ENCODE results near the gene ABITRAM. TPM values are rescaled to one million over a fixed set of nuclear protein-coding genes. Genes with fewer than 3 reads are reported as not detected.

Gene ABITRAM
- total and polyA plus RNA-seq, 2 of the 13 experiments (the other 11 are each of a cell fraction or from before 2014, with no cell fraction given) = 10.2 to 21.6 TPM

GRCh38 chr9:108885643-108886348 is 48.4 kb upstream of the ABITRAM start (continued):
- peak; percentile 87 for TF ChIP-seq HIC2 (CRISPR knock-in tag; IDR thresholded peaks at IDR 0.05; ENCODE audit: low read depth)
- 0 out of 2 replicates have a peak, but pooled peaks have one; percentile 28 for TF ChIP-seq SMARCC2 (IDR thresholded peaks at IDR 0.05)
- peak; percentile 68; the same call in 1 of the 2 replicates for TF ChIP-seq ATF7-NPFF (CRISPR knock-in tag; IDR thresholded peaks at IDR 0.05; ENCODE audit: low read depth)
- TF ChIP-seq ZNF333 (CRISPR knock-in tag; IDR thresholded peaks at IDR 0.05; ENCODE audit: borderline replicate concordance) = no peak
- no peak for TF ChIP-seq IKZF4 (CRISPR knock-in tag; IDR thresholded peaks at IDR 0.05; ENCODE audit: borderline replicate concordance, low read depth, not compliant biosample characterization)
- no peak for TF ChIP-seq ZNF441 (CRISPR knock-in tag; IDR thresholded peaks at IDR 0.05; ENCODE audit: borderline replicate concordance)
- peak; percentile 96; the same call in 1 of the 2 replicates for TF ChIP-seq AHDC1 (CRISPR knock-in tag; IDR thresholded peaks at IDR 0.05; ENCODE audit: borderline replicate concordance)
- no peak for TF ChIP-seq RBM39 (IDR thresholded peaks at IDR 0.05; ENCODE audit: low read depth, low read length, poor library complexity, severe bottlenecking)
- 0 out of 2 replicates have a peak, but pooled peaks have one; percentile 41 for TF ChIP-seq ZNF766 (CRISPR knock-in tag; IDR thresholded peaks at IDR 0.05; ENCODE audit: borderline replicate concordance)
- TF ChIP-seq FOSL2 (CRISPR knock-in tag; IDR thresholded peaks at IDR 0.05) = peak; percentile 100
- TF ChIP-seq ZNF746 (CRISPR knock-in tag; IDR thresholded peaks at IDR 0.05) = peak; percentile 98
- peak; percentile 97 for TF ChIP-seq MEF2D (CRISPR knock-in tag; IDR thresholded peaks at IDR 0.05)
- TF ChIP-seq FLYWCH1 (CRISPR knock-in tag; IDR thresholded peaks at IDR 0.05) = no peak
- no peak for TF ChIP-seq ZNF616 (CRISPR knock-in tag; IDR thresholded peaks at IDR 0.05; ENCODE audit: low read depth)
- no peak for TF ChIP-seq ZNF160 (CRISPR knock-in tag; IDR thresholded peaks at IDR 0.05)
- no peak for TF ChIP-seq GPN1 (CRISPR knock-in tag; IDR thresholded peaks at IDR 0.05; ENCODE audit: borderline replicate concordance)
